EL (cell line): ENCODE results near the gene ARHGAP36.
A peak's percentile ranks its signal among the peaks of the same experiment; 100 is the strongest.

Source experiments
- DNase-seq: peaks from one replicate; pipeline ENCODE4 v3.0.0-alpha.2; 2016

The ARHGAP36 gene, protein sequence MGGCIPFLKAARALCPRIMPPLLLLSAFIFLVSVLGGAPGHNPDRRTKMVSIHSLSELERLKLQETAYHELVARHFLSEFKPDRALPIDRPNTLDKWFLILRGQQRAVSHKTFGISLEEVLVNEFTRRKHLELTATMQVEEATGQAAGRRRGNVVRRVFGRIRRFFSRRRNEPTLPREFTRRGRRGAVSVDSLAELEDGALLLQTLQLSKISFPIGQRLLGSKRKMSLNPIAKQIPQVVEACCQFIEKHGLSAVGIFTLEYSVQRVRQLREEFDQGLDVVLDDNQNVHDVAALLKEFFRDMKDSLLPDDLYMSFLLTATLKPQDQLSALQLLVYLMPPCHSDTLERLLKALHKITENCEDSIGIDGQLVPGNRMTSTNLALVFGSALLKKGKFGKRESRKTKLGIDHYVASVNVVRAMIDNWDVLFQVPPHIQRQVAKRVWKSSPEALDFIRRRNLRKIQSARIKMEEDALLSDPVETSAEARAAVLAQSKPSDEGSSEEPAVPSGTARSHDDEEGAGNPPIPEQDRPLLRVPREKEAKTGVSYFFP

DNA sequence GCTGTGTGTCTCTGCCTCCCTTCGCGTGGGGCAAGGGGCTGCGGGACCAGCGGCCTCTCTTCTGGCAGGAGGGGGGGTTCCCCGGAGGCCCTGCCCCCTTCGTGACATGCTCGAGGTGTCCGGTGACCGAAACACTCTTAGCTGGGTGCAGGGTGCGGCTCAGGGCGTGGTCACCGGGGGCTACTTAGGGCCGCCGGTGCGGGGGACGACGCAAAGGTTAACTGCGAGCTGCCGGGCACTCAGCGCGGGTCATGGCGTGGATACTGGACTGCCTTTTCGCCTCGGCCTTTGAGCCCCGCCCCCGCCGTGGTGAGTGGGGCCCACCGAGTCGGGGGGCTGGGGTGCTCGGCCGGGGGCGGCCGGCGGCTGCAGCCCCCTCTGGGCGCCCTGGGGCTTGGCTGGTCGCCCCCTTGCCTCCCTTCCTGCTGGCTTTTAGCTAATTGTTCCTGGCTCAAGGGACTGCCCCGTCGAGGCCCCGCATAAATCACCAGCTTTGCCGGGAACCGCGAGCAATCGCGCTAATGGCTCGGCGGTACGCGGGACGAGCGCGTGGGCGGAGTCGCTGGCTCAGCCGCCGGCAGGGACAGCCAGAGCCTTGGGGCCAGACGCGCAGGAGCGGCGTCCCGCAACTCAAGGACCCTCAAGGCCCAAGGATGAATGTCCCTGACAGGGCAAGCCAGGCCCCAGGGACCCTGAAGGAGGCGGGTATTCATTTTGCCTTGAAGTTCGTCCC is at the start of gene ARHGAP36:
Gene ARHGAP36 (plus strand): TSS at position 211 of the 733 bp plus-strand sequence. CDS start 23,320 bp downstream, outside the sequence.
- no peak for DNase-seq

DNA sequence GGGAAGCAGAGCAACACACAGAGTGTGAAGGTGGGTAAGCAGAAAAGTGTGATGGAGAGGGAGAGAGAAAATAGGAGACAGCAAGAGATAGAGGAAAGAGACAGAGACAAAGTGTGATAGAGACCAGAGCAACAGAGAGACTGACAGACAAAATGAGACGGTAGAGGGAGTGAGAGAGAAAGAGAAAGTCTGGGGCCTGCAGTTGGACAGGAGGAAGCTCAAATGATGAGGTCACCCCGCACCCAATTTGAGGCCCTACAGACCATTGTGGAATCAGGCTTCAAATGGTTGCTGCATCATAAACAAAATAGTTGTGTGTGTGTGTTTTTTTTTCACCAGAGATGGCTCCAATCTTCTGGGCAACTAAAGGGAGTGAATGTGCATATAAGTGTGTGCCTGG is 48.0 kb upstream of the ARHGAP36 start:
- DNase-seq = no peak

DNA sequence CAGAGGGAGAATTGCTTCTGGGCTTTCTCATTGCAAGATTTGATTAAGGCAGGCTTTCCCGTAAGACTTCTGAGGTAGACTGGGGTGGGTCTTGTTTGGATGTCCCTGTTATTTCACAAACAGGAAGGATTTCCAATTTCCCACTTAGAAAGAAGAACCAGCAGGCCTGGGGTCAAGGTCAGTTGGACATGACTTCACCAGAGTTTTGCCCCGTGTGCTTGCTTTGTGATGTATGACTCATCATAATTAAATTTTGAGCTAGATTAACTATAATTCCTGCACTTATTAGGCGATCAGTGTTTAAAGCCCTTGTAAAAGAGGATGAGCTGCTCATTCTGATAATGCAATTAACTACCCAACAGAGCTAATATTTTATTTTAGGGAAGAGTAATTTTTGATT is 32.8 kb upstream of the ARHGAP36 start:
- no peak for DNase-seq

DNA sequence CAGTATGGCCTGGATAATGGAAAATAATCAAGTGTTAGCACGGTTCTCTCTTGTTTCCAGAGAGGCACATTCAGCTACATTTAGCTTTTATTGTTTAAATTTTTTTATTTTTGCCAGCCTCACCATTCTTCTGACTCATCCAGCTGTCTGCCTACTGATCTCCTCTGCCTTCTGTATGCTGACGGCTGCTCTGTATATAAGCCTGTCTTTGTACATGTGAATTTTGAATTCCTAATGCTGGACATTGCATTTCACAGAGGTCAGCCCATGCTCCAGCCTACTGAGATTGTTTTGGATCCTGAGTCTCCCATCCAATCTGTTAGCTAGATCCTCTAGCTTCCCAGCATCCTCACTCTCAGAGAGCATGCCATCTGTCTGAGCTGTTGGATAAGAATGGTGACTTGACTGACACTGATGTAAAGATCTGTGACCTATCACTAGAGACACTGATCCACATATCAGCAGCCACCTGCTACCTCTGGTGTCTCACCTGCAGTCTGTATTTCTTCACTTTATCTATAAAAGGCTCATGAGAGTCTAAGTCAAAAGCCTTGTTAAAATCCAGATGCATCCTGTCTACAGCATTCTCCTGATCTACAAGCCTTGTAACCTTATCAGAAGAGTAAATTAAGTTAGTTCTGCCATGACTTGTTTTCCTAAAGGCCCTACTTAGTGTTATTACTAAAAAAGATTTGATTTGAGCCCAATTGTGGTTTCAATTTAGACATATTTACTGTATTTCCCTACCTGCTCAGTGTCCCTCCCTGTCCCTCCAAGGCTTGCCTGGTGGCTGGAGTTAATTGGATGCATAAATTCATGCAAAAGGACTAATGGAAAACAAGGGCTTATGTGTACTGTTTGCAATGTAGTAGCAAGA is 25.6 kb upstream of the ARHGAP36 start:
- DNase-seq = no peak

DNA sequence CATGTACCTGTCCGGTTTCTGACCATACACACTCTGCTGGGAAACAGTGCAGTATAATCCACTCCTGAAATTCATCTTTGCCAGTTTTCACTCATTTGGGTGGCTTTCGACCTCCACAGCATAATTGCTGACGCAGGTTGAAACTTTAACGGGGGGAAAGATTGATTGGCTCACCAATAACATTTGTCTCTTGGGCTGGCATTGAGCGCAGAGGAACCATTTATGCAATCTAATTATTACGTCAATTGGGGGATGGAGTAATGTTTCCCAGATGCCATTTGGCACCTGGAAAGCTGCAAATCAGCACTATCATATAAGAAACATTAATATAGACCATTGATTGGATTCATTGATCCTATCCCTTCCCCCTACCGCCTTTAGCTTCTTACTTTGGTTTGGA is 24.1 kb upstream of the ARHGAP36 start:
- no peak for DNase-seq

DNA sequence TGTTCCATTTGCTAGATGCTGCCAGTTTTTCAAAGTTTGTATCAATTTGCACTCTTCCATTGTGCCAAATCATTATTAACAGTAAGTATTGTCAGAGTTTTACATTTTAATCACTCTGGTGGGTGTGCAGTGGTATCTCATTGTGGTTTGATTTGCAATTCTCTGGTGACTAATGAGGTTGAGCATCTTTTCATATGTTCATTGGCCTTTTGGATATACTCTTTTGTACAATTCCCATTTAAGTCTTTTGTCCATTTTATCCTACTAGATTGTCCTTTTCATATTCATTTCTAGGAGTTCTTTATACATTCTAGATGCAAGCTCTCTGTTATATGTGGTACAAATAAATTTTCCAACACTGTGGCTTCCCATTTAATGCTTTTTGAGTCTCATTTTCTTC is 17.4 kb upstream of the ARHGAP36 start:
- no peak for DNase-seq

DNA sequence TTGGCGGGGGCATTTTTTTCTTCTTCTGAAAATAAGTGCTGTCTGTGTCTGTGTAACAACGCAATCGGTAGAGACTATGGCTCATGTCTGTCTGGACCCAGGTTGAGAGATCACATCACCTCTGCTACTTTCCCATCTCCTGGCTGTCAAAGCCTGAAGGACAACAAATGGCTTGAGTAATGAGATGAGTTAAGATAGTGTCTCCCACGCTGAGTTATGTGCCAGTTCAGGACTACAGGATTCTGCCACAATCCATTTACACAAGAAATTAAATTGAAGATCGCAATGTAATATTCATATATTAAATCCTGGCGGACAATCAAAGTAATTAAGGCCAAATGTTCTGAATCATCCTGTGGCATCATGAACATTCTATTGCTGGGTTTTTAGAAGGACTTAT is 16.5 kb upstream of the ARHGAP36 start:
- DNase-seq = no peak

DNA sequence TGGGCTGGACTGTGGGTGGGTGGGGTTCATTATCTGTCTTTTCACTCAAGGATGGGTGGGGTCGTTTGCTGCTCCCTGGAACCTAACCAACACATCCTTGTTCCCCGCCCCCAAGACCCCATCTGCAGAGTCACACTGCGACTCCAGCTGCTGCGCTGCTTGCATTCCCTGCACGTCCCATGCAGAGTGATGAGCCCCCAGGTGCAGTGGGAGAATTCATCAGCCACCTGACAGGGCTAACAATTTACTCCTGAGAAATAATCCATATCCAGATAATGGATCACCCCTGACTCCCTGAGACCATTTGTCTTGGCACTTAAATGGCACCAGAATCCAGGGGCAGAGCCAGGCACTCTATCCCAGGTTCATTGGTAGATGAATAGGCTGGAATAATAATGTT is 12.4 kb upstream of the ARHGAP36 start:
- no peak for DNase-seq

DNA sequence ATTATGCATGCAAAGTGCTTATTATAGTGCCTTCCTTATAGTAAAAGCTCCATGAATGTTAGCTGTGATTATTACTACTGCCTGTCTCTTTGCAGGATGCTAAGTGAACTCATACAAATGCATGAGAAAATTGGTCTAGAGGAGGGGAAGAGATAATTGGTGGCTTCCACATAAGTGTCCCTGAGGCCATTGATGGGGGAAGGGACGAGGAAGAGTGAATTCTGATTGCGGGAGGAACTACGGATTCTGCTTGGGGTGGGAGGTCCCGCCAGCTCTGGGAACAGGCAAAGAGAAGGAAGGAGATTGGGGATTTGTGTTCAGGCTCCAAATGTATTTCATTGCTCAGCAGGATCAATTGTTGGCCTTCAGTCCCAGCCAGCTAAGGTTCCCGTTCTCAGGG is 11.6 kb upstream of the ARHGAP36 start:
- no peak for DNase-seq

DNA sequence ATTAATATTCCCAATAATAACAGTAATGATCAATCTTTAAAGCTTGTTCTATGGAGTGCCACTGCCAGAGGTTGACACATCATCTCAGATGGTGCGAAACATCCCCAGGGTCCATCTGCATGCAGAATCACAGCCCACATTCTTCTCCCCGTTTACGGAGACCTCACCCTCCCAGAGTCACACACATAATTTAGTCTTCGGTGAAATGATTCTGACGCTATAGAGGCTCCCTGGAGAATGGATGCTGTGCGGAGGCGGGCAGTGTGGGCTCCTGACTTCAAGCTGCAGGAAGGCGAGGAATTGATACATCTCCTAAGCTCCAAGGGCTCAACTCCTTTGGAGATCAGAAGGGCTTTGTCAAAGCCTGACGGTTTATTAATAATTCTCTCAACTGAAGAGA is 11.0 kb upstream of the ARHGAP36 start:
- DNase-seq = no peak

DNA sequence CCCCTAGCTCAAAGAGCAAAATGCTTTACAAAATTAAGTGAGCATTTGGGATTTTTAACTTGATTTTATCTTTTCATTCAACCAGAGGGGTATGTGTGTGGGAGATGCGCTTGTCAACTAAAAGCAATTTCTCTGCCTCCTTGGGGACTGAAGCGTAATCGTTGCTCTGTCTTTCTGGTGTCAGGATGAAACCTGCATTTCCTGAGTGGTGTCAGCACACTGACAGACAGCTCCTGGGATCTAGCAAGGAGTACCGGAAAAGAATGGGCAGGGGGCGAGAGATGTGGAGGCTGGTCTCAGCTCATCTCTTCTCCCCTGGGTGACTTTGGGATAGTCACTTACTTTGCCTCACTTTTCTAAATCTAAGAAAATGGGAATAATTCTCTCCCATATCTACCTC is 5.1 kb upstream of the ARHGAP36 start:
- no peak for DNase-seq

DNA sequence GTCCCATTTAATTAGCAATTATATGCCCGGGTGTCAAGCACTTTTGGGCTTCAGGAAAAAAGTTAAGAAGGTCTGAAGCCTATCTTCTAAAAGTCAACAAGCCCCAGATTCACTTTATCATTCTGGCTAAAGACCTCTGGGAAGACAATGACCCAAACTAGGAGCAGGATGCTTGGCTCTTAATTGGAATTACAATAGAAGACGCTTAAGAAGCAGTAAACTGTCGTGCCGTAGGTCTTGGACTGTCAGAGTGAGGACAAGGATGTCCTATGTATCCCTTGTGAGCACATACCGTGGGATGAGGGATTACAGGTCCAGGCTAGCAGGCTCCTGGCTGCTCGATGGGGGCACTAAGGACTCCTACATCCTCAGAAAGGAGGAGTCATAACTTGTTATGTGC is 3.2 kb upstream of the ARHGAP36 start:
- no peak for DNase-seq

DNA sequence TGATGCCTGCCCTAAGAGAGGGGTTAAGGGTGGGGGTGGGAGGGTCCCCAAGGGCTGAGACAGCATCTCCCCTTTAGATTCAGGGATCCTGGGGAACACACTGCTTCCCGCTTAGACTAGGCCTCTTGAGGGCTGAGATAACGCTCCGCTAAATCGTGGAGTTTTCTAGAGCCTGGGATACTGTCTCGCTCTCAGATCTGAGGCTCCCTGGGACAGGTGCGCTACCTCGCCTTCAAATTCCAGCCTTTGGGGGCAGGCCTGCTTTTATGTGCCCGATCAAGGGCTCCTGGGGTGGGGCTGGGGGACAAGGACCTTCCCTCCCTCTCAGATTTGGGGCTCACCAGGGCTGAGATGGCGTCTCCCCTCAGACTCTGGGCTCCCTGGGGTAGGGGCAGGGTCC is 440 bp upstream of the ARHGAP36 start:
- no peak for DNase-seq

DNA sequence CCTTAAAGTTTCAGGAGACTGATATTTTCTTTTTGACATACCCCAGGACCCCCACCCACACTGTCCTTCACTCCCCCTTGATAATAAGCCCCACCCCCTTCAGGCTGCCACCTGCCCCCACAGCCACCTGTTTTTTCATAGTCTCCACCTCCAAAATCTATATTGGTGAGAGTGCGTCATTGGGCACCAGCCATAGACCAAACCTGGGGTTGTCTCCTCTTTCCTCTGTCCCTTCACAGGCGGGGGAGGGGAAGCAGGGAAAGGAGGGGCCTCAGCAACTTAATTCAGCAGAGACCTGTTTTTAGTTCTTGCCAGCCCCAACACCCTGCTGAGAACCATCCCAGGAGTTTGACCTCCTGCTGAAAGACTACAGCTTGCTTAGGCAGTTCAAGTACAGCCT is 1.1 kb downstream of the ARHGAP36 start:
- no peak for DNase-seq

DNA sequence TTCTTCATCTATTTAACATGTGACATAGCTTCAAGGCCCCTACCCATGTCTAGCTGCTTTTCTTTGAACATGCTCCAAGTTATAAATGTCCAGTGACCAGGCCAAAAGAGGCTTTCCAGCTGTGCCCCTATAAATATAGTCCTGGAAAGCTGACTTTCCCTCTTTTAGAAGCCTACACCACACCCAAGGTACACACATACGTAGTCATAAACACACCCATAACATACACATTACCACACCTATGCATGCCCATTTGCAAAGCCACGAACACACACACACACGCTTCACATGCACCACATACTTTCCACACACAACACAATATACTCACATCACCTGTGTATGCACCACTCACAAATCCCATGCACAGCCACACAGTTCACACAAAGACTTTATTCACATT is 2.0 kb downstream of the ARHGAP36 start:
- DNase-seq = no peak

DNA sequence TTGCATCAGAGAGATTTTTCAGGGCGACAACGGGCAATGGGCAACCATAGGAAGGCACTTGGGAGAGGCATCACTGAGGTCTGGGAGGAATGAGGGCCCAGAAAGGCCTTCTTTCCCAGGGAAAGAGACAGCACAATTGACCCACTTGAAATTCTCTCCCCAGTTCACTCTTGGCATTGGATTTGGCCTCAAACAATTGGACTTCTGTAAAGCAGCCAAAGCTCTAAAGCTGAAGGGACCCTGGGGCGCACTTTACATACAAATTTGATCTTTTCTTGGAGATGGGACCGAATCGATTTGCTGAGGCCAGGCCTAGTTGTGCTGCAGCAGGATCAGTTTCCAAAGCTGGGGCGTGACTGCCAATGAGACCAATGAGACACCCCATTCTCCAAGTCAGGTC is 3.2 kb downstream of the ARHGAP36 start:
- no peak for DNase-seq

DNA sequence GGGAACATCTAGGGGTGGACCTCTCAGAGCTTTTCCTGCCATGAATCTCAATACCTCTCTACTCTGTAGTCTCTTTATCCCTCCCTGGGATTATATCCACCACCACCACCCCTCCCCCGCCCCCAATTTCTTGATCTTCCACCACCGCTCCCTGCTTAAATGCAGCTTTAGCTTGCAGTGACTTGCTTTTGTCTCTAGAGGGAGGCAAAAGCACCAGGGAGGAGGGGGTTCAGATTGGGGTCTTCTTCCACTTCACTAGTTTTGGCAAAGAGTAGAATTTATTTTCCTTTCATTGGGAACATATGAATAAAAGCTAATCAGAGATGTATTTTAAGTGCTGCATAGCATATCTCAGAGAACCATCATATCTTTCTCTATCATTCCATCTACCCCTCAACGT is 5.5 kb downstream of the ARHGAP36 start:
- no peak for DNase-seq

DNA sequence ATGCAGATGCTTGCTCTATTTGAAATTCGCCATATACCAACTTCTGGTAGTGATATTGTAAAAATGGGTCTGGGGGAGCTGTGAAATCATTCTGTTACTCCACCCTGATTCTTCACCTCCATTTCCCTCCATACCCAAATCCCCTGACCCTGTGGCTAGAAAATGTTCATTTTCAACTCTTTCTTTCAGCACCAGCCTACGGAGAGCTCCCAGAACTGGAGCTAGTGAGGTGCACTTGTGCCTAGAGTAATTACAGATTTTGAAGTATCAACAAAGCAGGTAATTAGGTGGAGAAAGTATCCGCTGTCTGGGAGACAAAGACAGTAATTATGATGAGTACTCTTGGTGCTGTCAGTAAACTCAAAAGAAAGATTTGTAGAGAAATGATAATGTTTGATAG is 8.1 kb downstream of the ARHGAP36 start:
- DNase-seq = no peak

DNA sequence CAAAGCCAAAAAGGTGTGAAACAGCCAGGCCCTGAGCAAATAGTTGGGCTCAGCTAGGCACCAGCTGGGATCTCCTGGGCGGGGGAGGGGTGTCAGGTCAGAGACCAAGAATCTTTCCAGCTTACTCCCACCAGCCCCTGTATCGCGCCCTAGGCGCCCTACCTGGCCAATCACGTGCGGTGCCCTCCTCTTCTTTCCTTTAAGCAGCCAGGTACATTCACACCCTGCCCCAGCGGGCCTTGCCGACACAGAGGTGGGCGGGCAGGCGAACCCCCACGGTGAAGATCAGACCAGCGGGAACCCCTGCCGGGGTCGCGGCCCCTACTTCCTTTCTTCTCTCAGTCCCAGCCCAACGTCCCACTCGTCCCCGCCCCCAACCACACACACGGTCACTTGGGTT is 9.1 kb downstream of the ARHGAP36 start:
- DNase-seq = no peak

DNA sequence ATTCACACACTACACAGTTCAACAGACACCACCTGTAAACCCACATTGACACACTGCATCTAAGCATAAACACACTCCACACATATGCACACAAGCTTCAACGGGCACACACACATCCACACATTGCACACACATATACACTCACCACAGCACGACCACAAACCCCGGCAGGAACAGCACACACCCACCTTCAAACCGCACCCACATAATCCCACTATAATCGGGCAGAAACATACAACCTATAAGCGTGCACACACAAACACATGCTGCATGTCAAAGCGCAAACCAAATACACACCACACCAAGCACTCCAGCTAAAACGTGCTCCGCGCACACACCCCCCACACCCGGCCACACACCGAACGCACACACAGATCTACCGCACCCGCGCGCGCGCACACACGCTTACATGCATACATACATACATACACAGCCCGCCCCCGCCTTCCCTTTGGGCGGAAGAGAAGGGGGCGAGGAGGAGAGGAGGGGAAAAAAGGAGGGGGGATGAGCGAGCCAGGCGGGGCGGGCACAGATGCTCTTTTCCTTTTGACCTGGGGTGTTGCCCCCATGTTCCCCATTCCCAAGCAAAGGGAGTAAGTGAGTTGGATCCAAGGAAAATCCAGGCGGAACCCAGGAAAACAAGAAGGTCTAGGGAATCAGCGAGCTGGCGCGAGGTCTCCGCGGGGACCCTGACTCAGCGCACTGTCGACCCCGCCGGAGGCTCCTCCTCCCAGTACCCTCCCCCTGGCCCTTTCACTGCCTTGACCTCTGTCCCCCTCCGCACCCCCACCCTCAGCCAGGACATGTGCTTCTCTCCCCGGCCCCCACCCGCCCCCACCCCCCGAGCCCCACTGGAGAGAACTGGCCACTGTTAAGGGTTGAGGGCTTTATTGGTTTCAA is 9.9 kb downstream of the ARHGAP36 start:
- DNase-seq = no peak

DNA sequence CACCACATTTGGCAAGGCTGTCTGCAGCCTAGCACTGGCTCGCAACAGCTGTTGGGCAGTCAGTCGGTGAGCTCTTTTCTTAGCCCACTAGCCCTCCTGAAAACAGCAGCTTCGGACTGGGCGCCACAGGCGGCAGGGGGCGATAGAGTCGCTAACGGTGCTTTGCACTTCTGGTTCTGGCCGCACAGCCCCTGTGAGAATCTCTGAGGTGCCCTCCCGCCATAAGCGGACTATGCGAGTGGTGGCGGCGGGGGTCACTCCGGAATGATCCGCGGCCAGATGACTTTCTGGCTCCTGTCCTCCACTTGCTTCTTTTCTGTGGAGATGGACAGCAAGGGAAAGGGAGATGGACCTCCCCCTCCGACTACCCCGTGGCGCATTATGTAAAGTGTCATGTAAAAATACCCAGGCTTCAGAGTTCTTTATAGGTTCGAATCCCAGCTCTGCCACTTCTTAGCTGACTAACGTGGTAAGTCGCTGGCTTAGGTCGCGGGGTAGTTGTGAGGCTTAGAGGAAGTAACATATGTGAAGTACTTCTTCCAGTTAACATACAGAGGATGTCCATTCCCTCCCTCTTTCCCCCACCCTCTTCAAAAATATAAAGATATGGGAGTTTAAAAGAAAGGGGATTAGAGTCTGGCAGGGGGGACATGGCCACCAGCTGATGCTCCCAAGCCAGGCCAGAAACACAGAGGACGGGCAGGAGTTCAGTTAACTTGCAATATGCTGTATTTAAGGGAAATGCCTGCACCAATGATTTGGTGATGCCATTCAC is 11.0 kb downstream of the ARHGAP36 start:
- DNase-seq = peak; percentile 3
